Activated CD8-positive, alpha-beta memory T cell treated with anti-CD3 and anti-CD28 coated beads, Interleukin-2, amount 10 ng/mL, durations not matched to agents 7 days and 5 days (primary cell): Measurements from ENCODE around the gene WDR31. TPM values are rescaled to one million over a fixed set of nuclear protein-coding genes. Genes with fewer than 3 reads are reported as not detected.
A peak's percentile ranks its signal among the peaks of the same experiment; 100 is the strongest.

ENCODE experiments used
- ATAC-seq: fragments of 150-1000 bp; cut with Tn5 transposase; one replicate; pipeline ENCODE4 v1.10.0; 2021; ENCODE audit warnings: moderate library complexity
- CTCF ChIA-PET: fragments of 350-600 bp; sonication (Branson Sonifier 250); formaldehyde crosslinking; loops from one replicate; lab custom pipeline; 2021; ENCODE audit warnings: antibody characterized with exemption; lab: Charles Lee
- DNase-seq: peaks from one replicate; pipeline ENCODE4 v3.0.0-alpha.2; 2020
- H3K27ac Mint-ChIP-seq: one replicate; pipeline ENCODE4 v1.8.0; 2021; ENCODE audit warnings: mild to moderate bottlenecking, mixed read lengths
- H3K27me3 Mint-ChIP-seq: one replicate; pipeline ENCODE4 v1.8.0; 2021; ENCODE audit warnings: mixed read lengths
- H3K36me3 Mint-ChIP-seq: one replicate; pipeline ENCODE4 v1.8.0; 2021; ENCODE audit warnings: mild to moderate bottlenecking, mixed read lengths
- H3K4me1 Mint-ChIP-seq: one replicate; pipeline ENCODE4 v1.8.0; 2021; ENCODE audit warnings: mixed read lengths
- H3K4me3 Mint-ChIP-seq: one replicate; pipeline ENCODE4 v1.8.0; 2021; ENCODE audit warnings: mild to moderate bottlenecking, moderate library complexity, mixed read lengths
- H3K9me3 Mint-ChIP-seq: one replicate; pipeline ENCODE4 v1.8.0; 2022; ENCODE audit warnings: low read depth, mixed read lengths
- total RNA-seq, 2 experiments: library from RNA; stranded (reverse); gene quantifications; one replicate each; pipeline ENCODE4 v1.2.3, GENCODE V29; 2021

WDR31 gene
- total RNA-seq, 2 experiments from 2014 or later = 1.1 TPM

GRCh38 chr9:113345190-113345589 is 5.1 kb upstream of the WDR31 start:
- CTCF ChIA-PET = interaction anchor here (1.4 to 1.6 kb wide), 2 partner anchors 9 to 56 kb away, joined by 4 to 6 read pairs; partner anchors contain the start of gene ALAD
- ATAC-seq (no peak), DNase-seq (peak; percentile 29)
- Mint-ChIP-seq H3K4me1 (peaks cover 62% of the 10 kb centered on the region), H3K27me3 (peaks cover 3% of the 10 kb centered on the region), H3K4me3 (no peak overlapping the region), H3K27ac (no peak overlapping the region), H3K36me3 (no peaks in the 10 kb centered on the region), H3K9me3 (no peaks in the 10 kb centered on the region)

GRCh38 chr9:113343732-113344231 is 3.7 kb upstream of the WDR31 start:
- peak; percentile 66 for DNase-seq

GRCh38 chr9:113341712-113342410 is 1.8 kb upstream of the WDR31 start:
- CTCF ChIA-PET = interaction anchor here (2.1 to 5.4 kb wide), 2 partner anchors 8 to 69 kb away, joined by 4 to 39 read pairs; partner anchors contain the start of genes BSPRY, C9orf43 and POLE3
- Mint-ChIP-seq H3K4me3 (peak overlapping the region; percentile 3), H3K4me1 (peaks cover 51% of the 10 kb centered on the region), H3K9me3 (no peaks in the 10 kb centered on the region), H3K27me3 (no peaks in the 10 kb centered on the region), H3K27ac (no peak overlapping the region), H3K36me3 (no peaks in the 10 kb centered on the region)
- DNase-seq (no peak), ATAC-seq (no peak)

More at GRCh38 chr9:113343732-113344231, 3.7 kb upstream of the WDR31 start:
- no peaks in the 10 kb centered on the region for H3K27me3 Mint-ChIP-seq
- no peaks in the 10 kb centered on the region for H3K36me3 Mint-ChIP-seq
- H3K4me3 Mint-ChIP-seq = no peak overlapping the region
- H3K27ac Mint-ChIP-seq = peak overlapping the region; percentile 18
- H3K4me1 Mint-ChIP-seq = peaks cover 62% of the 10 kb centered on the region
- no peaks in the 10 kb centered on the region for H3K9me3 Mint-ChIP-seq
- no peak for ATAC-seq
- CTCF ChIA-PET = no interaction called here

DNA sequence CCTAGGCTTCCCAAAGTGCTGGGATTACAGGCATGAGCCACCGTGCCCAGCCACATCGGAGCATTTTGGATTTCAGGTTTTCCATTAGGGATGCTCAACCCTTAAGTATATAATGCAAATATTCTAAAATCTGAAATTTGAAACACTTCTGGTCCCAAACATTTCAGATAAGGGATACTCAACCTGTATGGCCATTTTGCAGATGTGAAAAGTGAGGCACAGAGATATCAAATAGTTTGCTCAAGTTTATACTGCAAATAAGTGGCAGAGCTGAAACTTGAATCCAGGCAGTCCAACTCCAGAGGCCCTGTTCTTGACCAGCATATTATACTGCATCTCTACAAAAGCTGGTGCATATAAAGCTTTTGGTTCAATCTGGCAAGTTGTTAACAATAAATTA is 2.4 kb downstream of the WDR31 start:
- Mint-ChIP-seq H3K9me3 (no peaks in the 10 kb centered on the region), H3K27ac (no peak overlapping the region), H3K36me3 (no peaks in the 10 kb centered on the region), H3K4me3 (no peak overlapping the region), H3K27me3 (no peaks in the 10 kb centered on the region), H3K4me1 (peaks cover 41% of the 10 kb centered on the region)
- no peak for DNase-seq
- CTCF ChIA-PET = interaction anchor here (0.7 to 5.4 kb wide), 2 partner anchors 12 to 317 kb away, joined by 4 to 39 read pairs; partner anchors contain the start of gene BSPRY
- no peak for ATAC-seq

GRCh38 chr9:113331780-113332179 is 8.3 kb downstream of the WDR31 start:
- peaks cover 11% of the 10 kb centered on the region for H3K4me1 Mint-ChIP-seq
- H3K27ac Mint-ChIP-seq = no peak overlapping the region
- CTCF ChIA-PET = no interaction called here
- ATAC-seq (no peak), DNase-seq (no peak)
- no peak overlapping the region for H3K4me3 Mint-ChIP-seq
- no peaks in the 10 kb centered on the region for H3K27me3 Mint-ChIP-seq
- no peaks in the 10 kb centered on the region for H3K9me3 Mint-ChIP-seq
- H3K36me3 Mint-ChIP-seq = no peaks in the 10 kb centered on the region

DNA sequence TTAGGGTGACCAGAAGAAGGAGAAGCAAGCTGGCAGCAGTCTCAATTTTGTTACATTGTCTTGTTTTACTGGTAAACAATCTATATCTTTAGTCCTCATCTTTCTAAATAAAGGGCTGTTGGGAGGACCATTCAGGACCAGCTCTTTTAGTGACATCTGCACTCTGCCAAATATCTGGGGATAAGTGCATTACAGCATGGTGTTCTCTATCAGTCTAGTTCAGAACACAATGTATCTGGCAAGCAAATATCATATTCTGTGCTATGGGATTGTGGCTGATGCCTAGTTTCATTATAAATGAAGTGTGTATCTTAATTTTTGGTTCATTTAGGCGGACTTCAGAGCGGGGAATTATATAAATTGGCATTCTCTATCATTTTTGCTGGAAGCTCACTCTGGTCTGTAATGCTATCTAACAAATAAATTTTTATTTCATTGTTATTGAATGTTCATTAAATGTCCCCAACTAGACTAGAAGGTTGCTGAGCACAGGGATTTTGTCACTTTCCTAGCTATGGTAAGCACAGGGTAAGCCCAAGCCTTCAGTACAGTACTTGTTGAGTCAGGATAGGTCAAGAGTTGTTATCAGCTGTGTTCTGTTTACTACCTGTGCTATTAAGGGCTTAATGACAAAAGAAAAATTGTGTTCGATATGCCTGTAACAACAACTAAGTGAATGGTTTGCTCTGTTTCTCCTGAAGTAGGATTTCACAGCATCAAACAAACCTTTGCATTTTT is 11.9 kb downstream of the WDR31 start:
- CTCF ChIA-PET = interaction anchor here (1.3 to 1.8 kb wide), 4 partner anchors 9 to 330 kb away, joined by 3 to 5 read pairs (median 4); partner anchors contain the start of gene ALAD
- Mint-ChIP-seq H3K4me3 (no peak overlapping the region), H3K27me3 (no peaks in the 10 kb centered on the region), H3K36me3 (no peaks in the 10 kb centered on the region), H3K27ac (no peak overlapping the region), H3K9me3 (no peaks in the 10 kb centered on the region), H3K4me1 (no peaks in the 10 kb centered on the region)
- ATAC-seq (no peak), DNase-seq (no peak)

DNA sequence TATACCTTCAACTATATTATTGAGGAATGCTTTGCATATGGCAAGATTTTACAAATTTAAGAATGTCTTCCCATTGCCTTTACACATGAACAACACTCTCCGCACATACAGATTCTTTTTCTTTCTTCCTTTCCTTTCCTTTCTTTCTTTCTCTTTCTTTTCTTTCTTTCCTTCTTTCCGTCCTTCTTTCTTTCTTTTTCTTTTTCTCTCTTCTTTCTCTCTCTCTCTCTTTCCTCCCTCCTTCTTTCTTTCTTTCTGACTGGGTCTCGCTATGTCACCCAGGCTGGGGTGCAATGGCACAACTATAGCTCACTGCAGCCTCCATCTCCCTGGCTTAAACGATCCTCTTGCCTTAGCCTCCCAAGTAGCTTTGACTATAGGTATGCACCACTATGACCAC is 13.8 kb downstream of the WDR31 start:
- H3K4me1 Mint-ChIP-seq = no peaks in the 10 kb centered on the region
- ATAC-seq = no peak
- CTCF ChIA-PET = interaction anchor here (1.0 to 1.8 kb wide), 2 partner anchors 51 to 331 kb away, joined by 4 to 5 read pairs; partner anchors contain the start of genes CDC26 and PRPF4
- no peak overlapping the region for H3K4me3 Mint-ChIP-seq
- no peaks in the 10 kb centered on the region for H3K9me3 Mint-ChIP-seq
- no peak overlapping the region for H3K27ac Mint-ChIP-seq
- no peak for DNase-seq
- peaks cover 3% of the 10 kb centered on the region for H3K27me3 Mint-ChIP-seq
- no peaks in the 10 kb centered on the region for H3K36me3 Mint-ChIP-seq

GRCh38 chr9:113322671-113323070 is 17.4 kb downstream of the WDR31 start:
- Mint-ChIP-seq H3K27me3 (peaks cover 3% of the 10 kb centered on the region), H3K4me1 (no peaks in the 10 kb centered on the region), H3K9me3 (no peaks in the 10 kb centered on the region), H3K4me3 (no peak overlapping the region), H3K36me3 (peaks cover 2% of the 10 kb centered on the region), H3K27ac (no peak overlapping the region)
- DNase-seq (no peak), ATAC-seq (no peak)
- CTCF ChIA-PET = no interaction called here

DNA sequence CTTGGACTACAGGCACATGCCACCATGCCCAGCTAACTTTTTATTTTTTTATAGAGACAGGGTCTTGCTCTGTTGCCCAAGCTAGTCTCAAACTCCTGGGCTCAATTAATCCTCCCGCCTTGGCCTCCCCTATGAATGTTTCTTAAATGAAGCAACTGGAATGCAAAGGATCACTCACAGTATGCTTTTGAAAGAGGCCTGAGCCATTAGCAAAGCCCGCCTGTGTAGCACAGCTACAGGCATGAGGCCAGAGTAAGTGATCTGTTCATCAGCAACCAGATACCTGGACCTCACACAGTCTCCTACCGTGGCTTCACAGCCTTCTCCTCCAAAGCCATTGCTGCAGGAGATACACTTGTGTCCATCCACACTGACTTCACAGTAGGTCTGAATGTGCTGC is 20.0 kb downstream of the WDR31 start:
- no peaks in the 10 kb centered on the region for H3K4me1 Mint-ChIP-seq
- CTCF ChIA-PET = interaction anchor here (1.3 kb wide), 1 partner anchor 8 kb away, joined by 3 read pairs; no protein-coding TSS in a partner anchor
- peaks cover 7% of the 10 kb centered on the region for H3K27me3 Mint-ChIP-seq
- ATAC-seq = no peak
- DNase-seq = no peak
- no peak overlapping the region for H3K4me3 Mint-ChIP-seq
- peaks cover 2% of the 10 kb centered on the region for H3K36me3 Mint-ChIP-seq
- no peaks in the 10 kb centered on the region for H3K9me3 Mint-ChIP-seq
- no peak overlapping the region for H3K27ac Mint-ChIP-seq

GRCh38 chr9:113319054-113319453 is 21.0 kb downstream of the WDR31 start:
- CTCF ChIA-PET = interaction anchor here (1.3 kb wide), 2 partner anchors 9 to 127 kb away, joined by 3 read pairs; no protein-coding TSS in a partner anchor
- Mint-ChIP-seq H3K9me3 (no peaks in the 10 kb centered on the region), H3K27me3 (peaks cover 7% of the 10 kb centered on the region), H3K4me3 (no peak overlapping the region), H3K36me3 (peaks cover 2% of the 10 kb centered on the region), H3K27ac (no peak overlapping the region), H3K4me1 (no peaks in the 10 kb centered on the region)
- DNase-seq (no peak), ATAC-seq (no peak)

DNA sequence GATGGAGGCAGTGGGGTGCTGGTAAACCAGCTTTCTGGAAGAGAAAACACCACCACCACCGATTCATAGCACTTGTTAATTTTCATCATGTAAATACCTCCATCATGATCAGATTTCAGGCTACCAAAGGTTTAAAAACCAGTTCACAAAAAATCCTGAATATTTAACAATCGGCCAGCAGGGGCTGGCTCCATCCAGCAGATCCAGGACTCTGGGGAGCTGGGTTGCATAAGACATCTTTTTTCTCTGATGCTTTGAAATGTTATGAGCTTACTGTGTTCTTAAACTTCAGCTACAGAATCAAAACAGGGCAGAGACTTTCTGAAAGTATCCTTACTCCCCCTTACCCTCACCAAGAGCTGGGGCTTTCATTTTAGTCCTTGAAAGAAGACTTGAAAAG is 22.3 kb downstream of the WDR31 start:
- Mint-ChIP-seq H3K4me1 (no peaks in the 10 kb centered on the region), H3K9me3 (no peaks in the 10 kb centered on the region), H3K27me3 (peaks cover 7% of the 10 kb centered on the region), H3K36me3 (peaks cover 2% of the 10 kb centered on the region), H3K27ac (no peak overlapping the region), H3K4me3 (no peak overlapping the region)
- no peak for DNase-seq
- CTCF ChIA-PET = no interaction called here
- ATAC-seq = no peak

DNA sequence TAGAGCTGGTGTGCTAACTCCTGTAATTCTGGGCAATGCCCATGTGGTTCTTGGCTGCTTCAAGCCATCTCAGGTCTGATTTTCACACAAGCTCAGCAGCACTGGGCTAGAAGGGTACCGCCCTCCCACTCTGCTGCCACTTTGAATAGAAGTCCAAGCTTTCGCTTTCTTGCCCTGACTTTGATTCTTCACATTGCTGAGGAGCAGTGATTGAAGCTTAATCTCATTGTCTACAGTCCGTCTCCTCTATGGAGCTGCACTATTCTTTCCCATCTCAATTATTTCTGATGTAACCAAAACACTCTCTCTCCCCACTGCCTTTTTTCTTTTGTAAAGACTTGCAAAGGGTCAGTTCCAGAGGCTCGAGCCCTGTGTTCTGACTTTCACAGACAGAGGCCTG is 24.0 kb downstream of the WDR31 start:
- ATAC-seq = no peak
- H3K27me3 Mint-ChIP-seq = peaks cover 4% of the 10 kb centered on the region
- H3K4me3 Mint-ChIP-seq = no peak overlapping the region
- peaks cover 2% of the 10 kb centered on the region for H3K36me3 Mint-ChIP-seq
- no peak for DNase-seq
- CTCF ChIA-PET = no interaction called here
- no peaks in the 10 kb centered on the region for H3K4me1 Mint-ChIP-seq
- no peaks in the 10 kb centered on the region for H3K9me3 Mint-ChIP-seq
- H3K27ac Mint-ChIP-seq = no peak overlapping the region

GRCh38 chr9:113315231-113315630 is 24.8 kb downstream of the WDR31 start:
- no peak for DNase-seq
- H3K27me3 Mint-ChIP-seq = peaks cover 4% of the 10 kb centered on the region
- CTCF ChIA-PET = no interaction called here
- H3K4me1 Mint-ChIP-seq = no peaks in the 10 kb centered on the region
- ATAC-seq = no peak
- H3K27ac Mint-ChIP-seq = no peak overlapping the region
- H3K9me3 Mint-ChIP-seq = no peaks in the 10 kb centered on the region
- no peak overlapping the region for H3K4me3 Mint-ChIP-seq
- H3K36me3 Mint-ChIP-seq = peaks cover 2% of the 10 kb centered on the region
